H1 (cell line): ENCODE data around the gene DYNC2I2. TPM values are rescaled to one million over a fixed set of nuclear protein-coding genes. Genes with fewer than 3 reads are reported as not detected.

Experiments used
- CTCF ChIA-PET: fragments of 300-600 bp; sonication (Branson Sonifier 250); formaldehyde crosslinking; loops from one replicate; lab custom pipeline; 2021; ENCODE audit not compliant: partially characterized antibody; lab: Charles Lee
- POLR2A ChIA-PET: fragments of 300-600 bp; sonication (Branson Sonifier 250); formaldehyde crosslinking; loops from one replicate; lab custom pipeline; 2021; ENCODE audit warnings: inconsistent platforms; ENCODE audit not compliant: partially characterized antibody; lab: Charles Lee
- DNase-seq, 2 experiments: peaks; one replicate each; pipeline versions ENCODE4 v3.0.0 to v3.0.0-alpha.2; 2010 to 2022; ENCODE audit warnings: low spot score in 2 of 2, low read depth in 1 of 2, mixed read lengths in 1 of 2
- FAIRE-seq: peaks from 2 replicates; lab custom pipeline; 2011; peaks lifted over from hg19 to GRCh38; lab: Jason Lieb, UNC
- H2AFZ ChIP-seq: 2 replicates; pipeline ENCODE4 v1.8.1; 2012; ENCODE audit warnings: low read length, inconsistent platforms
- H2AK5ac ChIP-seq: 2 replicates; pipeline ENCODE4 v1.6.1; 2013; ENCODE audit warnings: low read depth, low read length
- H2BK120ac ChIP-seq: replicated peaks from 2 replicates; pipeline ENCODE3; 2013; ENCODE audit warnings: low read depth, low read length, inconsistent platforms
- H2BK12ac ChIP-seq: 2 replicates; pipeline ENCODE4 v1.6.1; 2013; ENCODE audit warnings: low read depth, low read length
- H2BK15ac ChIP-seq: 2 replicates; pipeline ENCODE4 v1.6.1; 2013; ENCODE audit warnings: low read length
- H2BK20ac ChIP-seq: 2 replicates; pipeline ENCODE4 v1.6.1; 2013; ENCODE audit warnings: low read length
- H2BK5ac ChIP-seq: 2 replicates; pipeline ENCODE4 v1.6.1; 2013; ENCODE audit warnings: low read depth, low read length
- H3K14ac ChIP-seq: 2 replicates; pipeline ENCODE4 v1.6.1; 2013; ENCODE audit warnings: inconsistent platforms; ENCODE audit not compliant: insufficient read length
- H3K18ac ChIP-seq: 2 replicates; pipeline ENCODE4 v1.6.1; 2013; ENCODE audit warnings: low read length; ENCODE audit errors: extremely low read depth
- H3K23ac ChIP-seq: 2 replicates; pipeline ENCODE4 v1.6.1; 2013; ENCODE audit warnings: inconsistent platforms; ENCODE audit not compliant: insufficient read length
- H3K23me2 ChIP-seq: 2 replicates; pipeline ENCODE4 v1.6.1; 2013; ENCODE audit warnings: low read depth, low read length
- H3K27ac ChIP-seq: 2 replicates; pipeline ENCODE4 v1.6.1; 2011; ENCODE audit warnings: low read depth, low read length, inconsistent platforms
- H3K27me3 ChIP-seq, 4 experiments: replicated peaks in 1 of 4; 1 replicate in 1 of 4; 2 replicates in 3 of 4; pipeline versions ENCODE4 v1.6.1 to v1.8.1; 2011 to 2013; ENCODE audit warnings: low read length in 3 of 4, mild to moderate bottlenecking in 3 of 4, inconsistent platforms in 2 of 4, mixed read lengths in 2 of 4, moderate library complexity in 1 of 4; ENCODE audit not compliant: control insufficient read depth in 3 of 4, insufficient read depth in 3 of 4; ENCODE audit errors: extremely low read depth in 1 of 4
- H3K36me3 ChIP-seq, 4 experiments: 2 replicates each; pipeline versions ENCODE4 v1.6.1 to v1.8.1; 2011 to 2013; ENCODE audit warnings: mild to moderate bottlenecking in 4 of 4, low read length in 3 of 4, moderate library complexity in 2 of 4, control low read depth in 1 of 4, inconsistent platforms in 1 of 4; ENCODE audit not compliant: insufficient read depth in 4 of 4, control insufficient read depth in 2 of 4
- H3K4ac ChIP-seq: replicated peaks from 2 replicates; pipeline ENCODE3; 2013; ENCODE audit warnings: low read length, low read depth, mixed read lengths, inconsistent platforms; ENCODE audit not compliant: insufficient read length
- H3K4me1 ChIP-seq, 4 experiments: replicated peaks in 1 of 4; 1 replicate in 1 of 4; 2 replicates in 3 of 4; pipeline versions ENCODE4 v1.6.1 to v1.8.1; 2011 to 2013; ENCODE audit warnings: low read length in 3 of 4, inconsistent platforms in 2 of 4, mixed read lengths in 1 of 4; ENCODE audit not compliant: insufficient read depth in 4 of 4, control insufficient read depth in 3 of 4
- H3K4me2 ChIP-seq, 2 experiments: 2 replicates each; pipeline versions ENCODE4 v1.6.1 to v1.8.1; 2011 to 2013; ENCODE audit warnings: low read depth in 2 of 2, low read length in 2 of 2, control low read depth in 1 of 2, inconsistent platforms in 1 of 2, mild to moderate bottlenecking in 1 of 2; ENCODE audit not compliant: insufficient read depth in 1 of 2
- H3K4me3 ChIP-seq, 4 experiments: fragments of 200-600, 300-600 bp in 1 of 4; sonication (generic), shearing (Covaris generic), sonication (Bioruptor Twin) in 1 of 4; 2 replicates each; pipeline versions ENCODE4 v1.5.1 to v1.8.1; 2011 to 2016; ENCODE audit warnings: low read length in 4 of 4, low read depth in 3 of 4, control low read depth in 2 of 4, inconsistent platforms in 2 of 4, mild to moderate bottlenecking in 2 of 4, mixed read lengths in 1 of 4, moderate library complexity in 1 of 4; ENCODE audit not compliant: insufficient read depth in 2 of 4; ENCODE audit errors: extremely low read depth in 1 of 4
- H3K56ac ChIP-seq: replicated peaks from 2 replicates; pipeline ENCODE3; 2013; ENCODE audit warnings: low read depth, mild to moderate bottlenecking, mixed read lengths, low read length, inconsistent platforms; ENCODE audit not compliant: insufficient read length
- H3K79me1 ChIP-seq: 2 replicates; pipeline ENCODE4 v1.6.1; 2013; ENCODE audit warnings: low read depth, low read length, control low read depth
- H3K79me2 ChIP-seq, 2 experiments: 2 replicates each; pipeline versions ENCODE4 v1.6.1 to v1.8.1; 2012 to 2013; ENCODE audit warnings: low read length in 2 of 2, mild to moderate bottlenecking in 2 of 2, inconsistent platforms in 1 of 2; ENCODE audit not compliant: insufficient read depth in 2 of 2, control insufficient read depth in 1 of 2
- H3K9ac ChIP-seq, 4 experiments: replicated peaks in 1 of 4; 1 replicate in 1 of 4; 2 replicates in 3 of 4; pipeline versions ENCODE4 v1.6.1 to v1.8.1; 2011 to 2013; ENCODE audit warnings: low read depth in 3 of 4, low read length in 3 of 4, control low read depth in 2 of 4, mild to moderate bottlenecking in 2 of 4, moderate library complexity in 2 of 4, inconsistent platforms in 1 of 4; ENCODE audit errors: extremely low read depth in 1 of 4
- H3K9me3 ChIP-seq, 2 experiments: 2 replicates each; pipeline versions ENCODE4 v1.6.1 to v1.8.1; 2012 to 2013; ENCODE audit warnings: mild to moderate bottlenecking in 2 of 2, moderate library complexity in 2 of 2, control low read depth in 1 of 2, inconsistent platforms in 1 of 2, low read depth in 1 of 2, low read length in 1 of 2, mixed read lengths in 1 of 2; ENCODE audit not compliant: insufficient read depth in 2 of 2
- H4K20me1 ChIP-seq, 2 experiments: replicated peaks in 1 of 2; 2 replicates each; pipeline versions ENCODE3 to v1.8.1; 2011 to 2013; ENCODE audit warnings: inconsistent platforms in 2 of 2, low read length in 2 of 2, mild to moderate bottlenecking in 1 of 2; ENCODE audit not compliant: insufficient read depth in 2 of 2, control insufficient read depth in 1 of 2
- H4K5ac ChIP-seq: 2 replicates; pipeline ENCODE4 v1.6.1; 2013; ENCODE audit warnings: low read length, low read depth, mixed read lengths, inconsistent platforms; ENCODE audit not compliant: insufficient read length
- H4K8ac ChIP-seq: 2 replicates; pipeline ENCODE4 v1.8.0; 2013; ENCODE audit warnings: mild to moderate bottlenecking, moderate library complexity, low read length, inconsistent platforms; ENCODE audit not compliant: insufficient read depth; ENCODE audit errors: extremely low read depth
- H4K91ac ChIP-seq: replicated peaks from 2 replicates; pipeline ENCODE3; 2013; ENCODE audit warnings: low read length, mixed read lengths, inconsistent platforms; ENCODE audit not compliant: insufficient read length
- NANOG ChIP-seq: IDR thresholded peaks from 2 replicates; pipeline ENCODE4 v1.6.1; 2011; ENCODE audit warnings: low read length, low read depth, mild to moderate bottlenecking, inconsistent platforms; ENCODE audit not compliant: insufficient read depth, poor library complexity, severe bottlenecking
- RAD21 ChIP-seq, 2 experiments: IDR thresholded peaks in 1 of 2; conservative IDR thresholded peaks in 1 of 2; 2 replicates each; pipeline ENCODE4 v1.6.1; 2011; ENCODE audit warnings: low read depth in 2 of 2, low read length in 2 of 2, improper control_type of control experiment in 1 of 2, inconsistent platforms in 1 of 2, mild to moderate bottlenecking in 1 of 2, moderate library complexity in 1 of 2
- SAP30 ChIP-seq: fragments of 300-600 bp; sonication (generic); IDR thresholded peaks from 2 replicates; pipeline ENCODE4 v1.7.1; 2012; ENCODE audit warnings: low read length, moderate library complexity, mild to moderate bottlenecking, inconsistent platforms; ENCODE audit not compliant: insufficient read depth, insufficient replicate concordance
- WGBS, 2 experiments: shearing (Covaris generic) in 1 of 2; methylation state at CpG; one replicate each; pipeline versions ENCODE4 v1.1.6 to v1.1.7; 2013 to 2015; ENCODE audit warnings: low lambda C conversion rate in 2 of 2, mixed read lengths in 2 of 2, inconsistent platforms in 1 of 2, low coverage in 1 of 2, missing lambda C conversion rate in 1 of 2; ENCODE audit not compliant: insufficient replicate concordance in 2 of 2, insufficient coverage in 1 of 2, insufficient read length in 1 of 2; ENCODE audit errors: extremely low coverage in 1 of 2, missing lambda C conversion rate in 1 of 2; 5-methylcytosine and 5-hydroxymethylcytosine counted together
- polyA plus RNA-seq, 7 experiments: library from polyadenylated mRNA; depleted of rRNA in 3 of 7; stranded (reverse) in 5 of 7; unstranded in 2 of 7; fragments of >200 nt in 5 of 7; fragments of 200-250 nt in 2 of 7; gene quantifications; 1 replicate in 5 of 7; 2 replicates in 1 of 7; 4 replicates in 1 of 7; pipeline versions ENCODE4 v1.2.1 to v1.2.3, GENCODE V29; 2011 to 2013; ENCODE audit warnings: missing spikeins in 2 of 7, mixed read lengths in 2 of 7
- total RNA-seq: library from RNA; stranded (reverse); fragmentation: NEBNext Ultra II Directional; extraction: Animal tissue kit (Norgen Biotek cat#: 25700); gene quantifications from 2 replicates; pipeline ENCODE4 v1.2.1, GENCODE V29; 2021

DYNC2I2 gene
- total and polyA plus RNA-seq, 2 of the 8 experiments (the other 6 are each of a cell fraction or from before 2014, with no cell fraction given): 58.0 to 78.5 TPM

- Histone ChIP-seq H2BK12ac (no peak overlapping the region), H3K4me1 (no peaks in the 10 kb centered on the region), H3K27ac (no peak overlapping the region), H3K4ac (no peak overlapping the region), H4K20me1 (peaks cover 0 to 3% of the 10 kb centered on the region in 2 experiments), H3K79me1 (no peaks in the 10 kb centered on the region), H4K5ac (no peak overlapping the region), H3K18ac (no peak overlapping the region), H3K14ac (no peak overlapping the region), H3K56ac (no peak overlapping the region), H2BK120ac (no peak overlapping the region), H3K27me3 (no peaks in the 10 kb centered on the region), H3K23ac (no peak overlapping the region), H2AK5ac (no peak overlapping the region), H4K91ac (no peak overlapping the region), H2BK20ac (no peak overlapping the region), H3K9me3 (no peaks in the 10 kb centered on the region), H2BK15ac (no peak overlapping the region), H3K36me3 (peaks cover 22 to 67% (median 50%) of the 10 kb centered on the region in 4 experiments), H2BK5ac (no peak overlapping the region), H3K9ac (no peak overlapping the region), H3K23me2 (no peaks in the 10 kb centered on the region), H4K8ac (no peak overlapping the region), H2AFZ (no peak overlapping the region), H3K79me2 (no peaks in the 10 kb centered on the region), H3K4me3 (no peak overlapping the region), H3K4me2 (no peak overlapping the region)
- ChIA-PET POLR2A (no interaction called here), CTCF (interaction anchor here (2.1 kb wide), 1 partner anchor 12 kb away, joined by 8 read pairs; no protein-coding TSS in a partner anchor)
- no peak for DNase-seq
- no peak for TF ChIP-seq NANOG
- TF ChIP-seq SAP30: no peak
- no peak for TF ChIP-seq RAD21 (IDR thresholded peaks at IDR 0.05 in 1 of 2, conservative IDR thresholded peaks at IDR 0.05 in 1 of 2; ENCODE audit: low read depth in 2 of 2, low read length in 2 of 2)
- no peak for FAIRE-seq
- 91% methylated on average over 4 of the region's 4 CpGs; no CpG with 5 or more reads in 1 of the 2 experiments for WGBS, 2 experiments
These were observed 61.2 kb downstream of the DYNC2I2 start for GRCh38 chr9:128595471-128595870.
